Measurements from ENCODE around the gene KLRC3. TPM values are rescaled to one million over a fixed set of nuclear protein-coding genes. Genes with fewer than 3 reads are reported as not detected.

The KLRC3 gene
- total and polyA plus RNA-seq, 10 of the 15 experiments (the other 5 are each of a cell fraction or from before 2014, with no cell fraction given): 0.09 to 0.22 (median 0.09) TPM; not detected in 7

- RAD21 ChIA-PET (ENCODE audit: unreplicated experiment): interaction anchor here (0.7 to 6.0 kb wide), 4 partner anchors 24 to 45 kb away, joined by 5 to 75 read pairs (median 14); no protein-coding TSS in a partner anchor
- ATAC-seq (no peak), DNase-seq (ENCODE audit: low read depth, low spot score) (no peak), FAIRE-seq (no peak)
- Histone ChIP-seq H3K9me3 (replicated peaks; ENCODE audit: control insufficient read depth, insufficient read depth, low read length) (peaks cover 1% of the 10 kb centered on the region; the same call in 1 of the 3 replicates), H3K36me3 (ENCODE audit: control insufficient read depth in 2 of 2, insufficient read depth in 2 of 2, low read length in 1 of 2) (no peaks in the 10 kb centered on the region), H3K27ac (ENCODE audit: control insufficient read depth, insufficient read depth) (no peak overlapping the region), H3K9ac (ENCODE audit: control insufficient read depth, insufficient read depth, low read length) (no peak overlapping the region), H2AFZ (ENCODE audit: control insufficient read depth, low read depth, low read length) (0 out of 2 replicates have a peak overlapping the region, but pooled peaks have one; percentile 38), H3K4me3 (no peak overlapping the region), H3K27me3 (replicated peaks in 1 of 2; ENCODE audit: control insufficient read depth in 2 of 2, insufficient read depth in 2 of 2, low read length in 1 of 2) (no peaks in the 10 kb centered on the region), H3K79me2 (ENCODE audit: control insufficient read depth, insufficient read depth, low read length) (no peaks in the 10 kb centered on the region), H3K4me1 (ENCODE audit: control insufficient read depth, insufficient read depth, low read length) (peaks cover 21% of the 10 kb centered on the region), H3K4me2 (ENCODE audit: control insufficient read depth, insufficient read depth) (no peak overlapping the region; the same call in 1 of the 2 replicates), H4K20me1 (ENCODE audit: control insufficient read depth, insufficient read depth) (no peaks in the 10 kb centered on the region)
- POLR2A ChIA-PET: interaction anchor here (0.6 to 4.1 kb wide), 3 partner anchors 30 to 1359 kb away, joined by 4 to 24 read pairs (median 6); no protein-coding TSS in a partner anchor
- TF ChIP-seq CTCF (IDR thresholded peaks at IDR 0.05 in 2 of 3, conservative IDR thresholded peaks at IDR 0.05 in 1 of 3; ENCODE audit: control insufficient read depth in 2 of 3, extremely low read depth in 1 of 3, insufficient read depth in 1 of 3, low read depth in 3 of 3, low read length in 3 of 3): no peak
- 0 out of 2 replicates have a peak, but pooled peaks have one; percentile 21 for TF ChIP-seq ZNF384 (IDR thresholded peaks at IDR 0.05; ENCODE audit: borderline replicate concordance, low read depth, low read length)
- no peak for TF ChIP-seq ZSCAN29 (IDR thresholded peaks at IDR 0.05)
- TF ChIP-seq SUZ12 (IDR thresholded peaks at IDR 0.05; ENCODE audit: unreplicated experiment): no peak
- TF ChIP-seq SRF (IDR thresholded peaks at IDR 0.05; ENCODE audit: low read depth in 2 of 2, low read length in 2 of 2): no peak
- TF ChIP-seq, protein P1, sequence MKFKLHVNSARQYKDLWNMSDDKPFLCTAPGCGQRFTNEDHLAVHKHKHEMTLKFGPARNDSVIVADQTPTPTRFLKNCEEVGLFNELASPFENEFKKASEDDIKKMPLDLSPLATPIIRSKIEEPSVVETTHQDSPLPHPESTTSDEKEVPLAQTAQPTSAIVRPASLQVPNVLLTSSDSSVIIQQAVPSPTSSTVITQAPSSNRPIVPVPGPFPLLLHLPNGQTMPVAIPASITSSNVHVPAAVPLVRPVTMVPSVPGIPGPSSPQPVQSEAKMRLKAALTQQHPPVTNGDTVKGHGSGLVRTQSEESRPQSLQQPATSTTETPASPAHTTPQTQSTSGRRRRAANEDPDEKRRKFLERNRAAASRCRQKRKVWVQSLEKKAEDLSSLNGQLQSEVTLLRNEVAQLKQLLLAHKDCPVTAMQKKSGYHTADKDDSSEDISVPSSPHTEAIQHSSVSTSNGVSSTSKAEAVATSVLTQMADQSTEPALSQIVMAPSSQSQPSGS (IDR thresholded peaks at IDR 0.05; ENCODE audit: low read length): no peak
- TF ChIP-seq TCF7 (IDR thresholded peaks at IDR 0.05; ENCODE audit: borderline replicate concordance): no peak
- TF ChIP-seq WRNIP1 (IDR thresholded peaks at IDR 0.05; ENCODE audit: borderline replicate concordance, low read depth, low read length): no peak
- TF ChIP-seq BCL11A (IDR thresholded peaks at IDR 0.05; ENCODE audit: low read depth, low read length): no peak
- TF ChIP-seq MYC (IDR thresholded peaks at IDR 0.05; ENCODE audit: insufficient read depth, insufficient read length, insufficient replicate concordance, low read length, severe bottlenecking): no peak
- 0 out of 2 replicates have a peak, but pooled peaks have one; percentile 13 for TF ChIP-seq YY1 (IDR thresholded peaks at IDR 0.05; ENCODE audit: low read depth, low read length)
- TF ChIP-seq, protein P2, sequence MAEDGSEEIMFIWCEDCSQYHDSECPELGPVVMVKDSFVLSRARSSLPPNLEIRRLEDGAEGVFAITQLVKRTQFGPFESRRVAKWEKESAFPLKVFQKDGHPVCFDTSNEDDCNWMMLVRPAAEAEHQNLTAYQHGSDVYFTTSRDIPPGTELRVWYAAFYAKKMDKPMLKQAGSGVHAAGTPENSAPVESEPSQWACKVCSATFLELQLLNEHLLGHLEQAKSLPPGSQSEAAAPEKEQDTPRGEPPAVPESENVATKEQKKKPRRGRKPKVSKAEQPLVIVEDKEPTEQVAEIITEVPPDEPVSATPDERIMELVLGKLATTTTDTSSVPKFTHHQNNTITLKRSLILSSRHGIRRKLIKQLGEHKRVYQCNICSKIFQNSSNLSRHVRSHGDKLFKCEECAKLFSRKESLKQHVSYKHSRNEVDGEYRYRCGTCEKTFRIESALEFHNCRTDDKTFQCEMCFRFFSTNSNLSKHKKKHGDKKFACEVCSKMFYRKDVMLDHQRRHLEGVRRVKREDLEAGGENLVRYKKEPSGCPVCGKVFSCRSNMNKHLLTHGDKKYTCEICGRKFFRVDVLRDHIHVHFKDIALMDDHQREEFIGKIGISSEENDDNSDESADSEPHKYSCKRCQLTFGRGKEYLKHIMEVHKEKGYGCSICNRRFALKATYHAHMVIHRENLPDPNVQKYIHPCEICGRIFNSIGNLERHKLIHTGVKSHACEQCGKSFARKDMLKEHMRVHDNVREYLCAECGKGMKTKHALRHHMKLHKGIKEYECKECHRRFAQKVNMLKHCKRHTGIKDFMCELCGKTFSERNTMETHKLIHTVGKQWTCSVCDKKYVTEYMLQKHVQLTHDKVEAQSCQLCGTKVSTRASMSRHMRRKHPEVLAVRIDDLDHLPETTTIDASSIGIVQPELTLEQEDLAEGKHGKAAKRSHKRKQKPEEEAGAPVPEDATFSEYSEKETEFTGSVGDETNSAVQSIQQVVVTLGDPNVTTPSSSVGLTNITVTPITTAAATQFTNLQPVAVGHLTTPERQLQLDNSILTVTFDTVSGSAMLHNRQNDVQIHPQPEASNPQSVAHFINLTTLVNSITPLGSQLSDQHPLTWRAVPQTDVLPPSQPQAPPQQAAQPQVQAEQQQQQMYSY (CRISPR knock-in tag; IDR thresholded peaks at IDR 0.05): no peak
- CTCF ChIA-PET: no interaction called here
- no TSS peak for BruUV-seq (replicated peaks)
- intact Hi-C loops (cut with micrococcal nuclease; ENCODE audit: unreplicated experiment): no loop called here
- SMC1A ChIA-PET (ENCODE audit: uncharacterized antibody, unreplicated experiment): interaction anchor here (6.5 kb wide), 1 partner anchor 33 kb away, joined by 41 read pairs; no protein-coding TSS in a partner anchor
- 62% methylated on average over 3 of the region's 3 CpGs for WGBS (ENCODE audit: insufficient coverage, insufficient replicate concordance, low lambda C conversion rate, missing lambda C conversion rate)
- in situ Hi-C loops (cut with MboI): no loop called here
These were observed 58.1 kb downstream of the KLRC3 start for GRCh38 chr12:10362325-10362724.
